Right atrium auricular region (tissue), 2 donors: Measurements from ENCODE around the gene ST6GALNAC5. TPM values are rescaled to one million over a fixed set of nuclear protein-coding genes. Genes with fewer than 3 reads are reported as not detected.
"Not testable (repeated sequence)": the region's sequence is repeated elsewhere in the genome, so short reads cannot be mapped to it uniquely, and the experiment has no call there.

Experiments used
- DNase-seq: peaks from one replicate; pipeline ENCODE4 v3.0.0-alpha.2; 2019; ENCODE audit warnings: low spot score
- H3K27ac ChIP-seq, 2 donors: fragments of 200-600 bp; sonication (generic); 1 replicate in 1 of 2; 2 replicates in 1 of 2; pipeline ENCODE4 v1.5.1; 2016 to 2019
- H3K27me3 ChIP-seq, 2 donors: fragments of 200-600 bp; sonication (generic); one replicate each; pipeline versions ENCODE4 v1.5.1 to v1.6.0; 2017 to 2019
- H3K36me3 ChIP-seq: fragments of 200-600 bp; sonication (generic); one replicate; pipeline ENCODE4 v1.5.1; 2016
- H3K4me1 ChIP-seq, 2 donors: fragments of 200-600 bp; sonication (generic); one replicate each; pipeline versions ENCODE4 v1.5.1 to v1.6.0; 2017 to 2019
- H3K4me3 ChIP-seq, 2 donors: fragments of 200-600 bp; sonication (generic); 1 replicate in 1 of 2; 2 replicates in 1 of 2; pipeline ENCODE4 v1.5.1; 2017 to 2019; ENCODE audit warnings: mild to moderate bottlenecking in 1 of 2, moderate library complexity in 1 of 2
- H3K9me3 ChIP-seq, 2 donors: fragments of 200-600 bp; sonication (generic); one replicate each; pipeline ENCODE4 v1.5.1; 2019
- CTCF ChIP-seq, 2 donors: fragments of 200-600 bp; sonication (generic); IDR thresholded peaks; one replicate each; pipeline ENCODE4 v1.5.1; 2019; ENCODE audit warnings: antibody characterized with exemption in 2 of 2
- total RNA-seq, 2 donors: library from RNA; depleted of rRNA; stranded (reverse); fragments of >200 nt; gene quantifications; one replicate each; pipeline ENCODE4 v1.1.0, GENCODE V29; 2016

ST6GALNAC5 gene
- total RNA-seq, result 1 to 10 TPM; 1.8 to 1.9 TPM

DNA sequence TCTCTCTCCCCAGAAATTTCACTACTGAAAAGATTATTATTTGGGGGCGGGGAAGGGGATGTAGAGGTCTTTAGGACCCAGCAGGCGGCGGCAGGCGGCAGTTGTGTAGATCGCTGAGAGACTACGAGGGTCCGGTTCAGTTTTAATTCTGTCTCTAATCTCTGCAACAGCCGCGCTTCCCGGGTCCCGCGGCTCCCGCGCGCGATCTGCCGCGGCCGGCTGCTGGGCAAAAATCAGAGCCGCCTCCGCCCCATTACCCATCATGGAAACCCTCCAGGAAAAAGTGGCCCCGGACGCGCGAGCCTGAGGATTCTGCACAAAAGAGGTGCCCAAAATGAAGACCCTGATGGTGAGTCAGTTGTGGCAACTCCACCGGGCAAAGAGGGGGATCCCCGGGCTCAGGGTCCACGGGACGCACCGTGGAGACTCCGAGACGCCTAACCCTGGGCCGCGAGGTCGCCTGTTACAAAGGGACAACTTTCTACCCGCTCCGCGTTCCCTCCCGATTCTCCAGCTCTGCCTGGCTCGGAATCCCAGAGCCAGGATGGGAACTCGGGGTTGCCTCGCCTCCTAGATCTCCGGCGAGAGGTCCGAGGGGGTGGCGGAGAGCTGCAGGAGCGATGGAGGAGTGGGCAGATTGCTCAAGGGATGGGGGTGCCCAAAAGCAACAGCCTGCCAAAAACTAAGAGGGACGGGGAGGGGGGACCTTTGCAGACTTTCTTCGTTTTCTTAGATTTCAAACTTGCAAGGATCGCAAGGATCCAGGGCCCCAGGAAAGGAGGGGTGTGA lies at the start of gene ST6GALNAC5:
TSS of gene ST6GALNAC5 (plus strand) at position 139 of the 789 bp plus-strand sequence.
- peak within 1 kb of the TSS; percentile 22 to 48 for H3K4me3 ChIP-seq
- H3K36me3 ChIP-seq, result no peaks in the 10 kb centered on the region
- H3K27me3 ChIP-seq, result peaks cover 0 to 13% of the 10 kb centered on the region in 2 donors
- no peak within 1 kb of the TSS for H3K27ac ChIP-seq
- no peak for TF ChIP-seq CTCF (IDR thresholded peaks at IDR 0.05)
- no peak for DNase-seq
- H3K9me3 ChIP-seq, result no peaks in the 10 kb centered on the region
- H3K4me1 ChIP-seq, result peaks cover 0 to 22% of the 10 kb centered on the region in 2 donors

DNA sequence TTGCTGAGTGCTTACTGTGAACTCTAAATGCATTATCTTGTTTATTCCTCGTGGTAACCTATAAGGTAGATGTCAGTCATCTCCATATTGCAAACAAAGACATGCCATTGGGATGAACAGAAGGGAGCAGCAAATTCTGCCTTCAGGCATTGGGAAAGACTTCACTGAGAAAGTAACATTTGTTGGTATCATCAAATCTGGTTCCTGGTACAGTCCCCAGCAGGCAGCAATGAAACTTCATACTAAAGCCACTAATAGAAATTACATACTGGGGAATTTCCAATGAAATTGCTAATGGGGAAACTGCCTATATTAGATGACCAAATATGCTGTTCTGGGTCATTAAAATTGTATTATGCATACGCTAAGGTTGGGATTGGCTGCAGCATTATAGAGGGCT lies 47.3 kb upstream of the ST6GALNAC5 start:
- Histone ChIP-seq H3K4me1 (no peaks in the 10 kb centered on the region), H3K27me3 (peaks cover 0 to 3% of the 10 kb centered on the region in 2 donors), H3K4me3 (no peak overlapping the region), H3K36me3 (no peaks in the 10 kb centered on the region), H3K27ac (no peak overlapping the region), H3K9me3 (no peaks in the 10 kb centered on the region)
- no peak for DNase-seq
- no peak for TF ChIP-seq CTCF (IDR thresholded peaks at IDR 0.05)

- not testable (repeated sequence) for H3K36me3 ChIP-seq, H3K27ac ChIP-seq, H3K4me3 ChIP-seq, H3K27me3 ChIP-seq, DNase-seq, H3K4me1 ChIP-seq, H3K9me3 ChIP-seq
These were observed 44.3 kb upstream of the ST6GALNAC5 start for GRCh38 chr1:76822961-76823360.

DNA sequence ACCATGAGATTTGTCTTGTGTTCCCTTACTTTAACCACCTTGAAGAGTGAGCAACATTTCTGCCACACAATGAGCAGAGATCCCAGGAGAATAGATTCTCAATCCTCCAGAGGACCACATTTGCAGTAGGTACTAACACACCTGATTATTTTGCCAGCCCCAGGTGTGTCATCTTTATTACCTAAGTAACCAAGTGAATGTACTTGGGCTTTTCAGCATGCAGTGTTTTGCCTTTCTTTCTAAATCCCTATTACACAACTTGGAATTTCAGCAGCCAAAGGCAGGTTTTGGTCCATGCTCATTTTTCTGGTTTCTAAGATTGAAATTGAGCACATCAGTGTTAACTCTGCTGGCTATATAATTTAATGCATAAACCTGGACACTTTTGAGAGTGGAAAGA lies 43.2 kb upstream of the ST6GALNAC5 start:
- no peak for TF ChIP-seq CTCF (IDR thresholded peaks at IDR 0.05)
- Histone ChIP-seq H3K27me3 (no peaks in the 10 kb centered on the region), H3K9me3 (no peaks in the 10 kb centered on the region), H3K36me3 (no peaks in the 10 kb centered on the region), H3K4me3 (no peak overlapping the region), H3K4me1 (no peaks in the 10 kb centered on the region), H3K27ac (no peak overlapping the region)
- DNase-seq, result no peak

DNA sequence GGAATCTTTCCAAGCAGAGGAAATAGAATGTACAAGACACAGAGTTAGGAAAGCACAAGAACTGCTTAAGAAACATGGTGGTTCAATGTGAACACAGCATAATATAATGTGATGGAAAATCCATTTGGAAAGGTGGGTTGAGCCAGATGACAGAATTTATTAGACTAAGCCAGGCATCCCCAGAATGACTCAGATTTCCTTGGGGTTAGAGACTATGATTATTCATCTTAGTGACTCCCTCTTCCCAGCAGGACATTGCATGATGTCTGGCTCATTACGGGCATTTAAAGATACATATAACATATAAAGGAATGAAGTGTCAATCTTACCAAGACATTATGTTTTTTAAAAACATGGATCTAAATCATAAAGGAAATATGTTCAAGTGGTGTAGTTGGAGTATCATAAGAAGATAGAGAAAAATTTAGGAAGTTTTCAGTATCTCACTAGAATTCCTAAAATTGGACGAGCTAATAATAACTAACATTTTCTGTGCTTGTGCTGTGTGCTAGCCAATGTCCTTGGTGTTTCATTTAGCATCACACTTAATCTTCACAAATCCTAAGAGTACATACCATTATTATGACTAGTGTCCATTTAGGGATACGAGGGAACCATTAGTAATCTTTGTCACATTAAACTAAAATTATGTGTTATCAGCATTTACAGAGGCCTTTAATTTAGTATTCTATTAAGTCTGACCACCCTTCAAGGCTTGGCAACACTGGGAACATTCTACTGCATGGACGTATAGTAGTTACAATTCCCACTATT lies 41.0 kb upstream of the ST6GALNAC5 start:
- DNase-seq, result no peak
- Histone ChIP-seq H3K4me1 (no peaks in the 10 kb centered on the region), H3K9me3 (no peaks in the 10 kb centered on the region), H3K27me3 (no peaks in the 10 kb centered on the region), H3K27ac (no peak overlapping the region), H3K4me3 (no peak overlapping the region), H3K36me3 (no peaks in the 10 kb centered on the region)
- no peak for TF ChIP-seq CTCF (IDR thresholded peaks at IDR 0.05)

GRCh38 chr1:76827066-76827465 lies 40.2 kb upstream of the ST6GALNAC5 start:
- H3K36me3 ChIP-seq, result no peaks in the 10 kb centered on the region
- H3K27ac ChIP-seq, result no peak overlapping the region
- TF ChIP-seq CTCF (IDR thresholded peaks at IDR 0.05), result no peak
- no peak for DNase-seq
- H3K27me3 ChIP-seq, result no peaks in the 10 kb centered on the region
- H3K9me3 ChIP-seq, result no peaks in the 10 kb centered on the region
- no peaks in the 10 kb centered on the region for H3K4me1 ChIP-seq
- no peak overlapping the region for H3K4me3 ChIP-seq
